Sigmoid colon (tissue), 4 donors: ENCODE data around the gene PRKAG3.
"Not testable (repeated sequence)": the region's sequence is repeated elsewhere in the genome, so short reads cannot be mapped to it uniquely, and the experiment has no call there.

Experiments
- POLR2A ChIP-seq, 2 donors: fragments of 450-650 bp; IDR thresholded peaks; one replicate each; pipeline ENCODE4 v1.6.1; 2016; ENCODE audit warnings: antibody characterized with exemption in 2 of 2, mild to moderate bottlenecking in 2 of 2, moderate library complexity in 2 of 2
- POLR2AphosphoS5 ChIP-seq, 4 donors: sonication (generic); formaldehyde crosslinking; IDR thresholded peaks; one replicate each; pipeline ENCODE4 v1.6.1; 2017; ENCODE audit warnings: antibody characterized with exemption in 4 of 4
- TF ChIP-seq, protein P1 (sequence below), 4 experiments: fragments of 450-650 bp in 3 of 4; fragments of 200-600 bp in 1 of 4; IDR thresholded peaks; one replicate each; pipeline ENCODE4 v1.5.1; 2016 to 2019; ENCODE audit warnings: antibody characterized with exemption in 4 of 4, mild to moderate bottlenecking in 3 of 4, moderate library complexity in 2 of 4

DNA sequence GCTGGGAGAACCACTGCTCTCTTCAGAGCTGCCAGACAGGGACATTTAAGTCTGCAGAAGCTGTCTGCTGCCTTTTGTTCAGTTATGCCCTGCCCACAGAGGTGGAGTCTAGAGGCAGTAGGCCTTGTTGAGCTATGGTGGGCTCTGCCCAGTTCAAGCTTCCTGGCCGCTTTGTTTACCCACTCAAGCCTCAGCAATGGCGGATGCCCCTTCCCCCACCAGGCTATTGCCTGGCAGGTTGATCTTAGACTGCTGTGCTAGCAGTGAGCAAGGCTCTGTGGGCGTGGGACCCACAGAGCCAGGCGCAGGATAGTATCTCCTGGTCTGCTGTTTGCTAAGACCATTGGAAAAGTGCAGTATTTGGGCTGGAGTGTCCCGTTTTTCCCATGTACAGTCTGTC is 58.8 kb downstream of the PRKAG3 start:
- TF ChIP-seq POLR2A, POLR2AphosphoS5 (IDR thresholded peaks at IDR 0.05): not testable (repeated sequence)
- TF ChIP-seq, protein P1, sequence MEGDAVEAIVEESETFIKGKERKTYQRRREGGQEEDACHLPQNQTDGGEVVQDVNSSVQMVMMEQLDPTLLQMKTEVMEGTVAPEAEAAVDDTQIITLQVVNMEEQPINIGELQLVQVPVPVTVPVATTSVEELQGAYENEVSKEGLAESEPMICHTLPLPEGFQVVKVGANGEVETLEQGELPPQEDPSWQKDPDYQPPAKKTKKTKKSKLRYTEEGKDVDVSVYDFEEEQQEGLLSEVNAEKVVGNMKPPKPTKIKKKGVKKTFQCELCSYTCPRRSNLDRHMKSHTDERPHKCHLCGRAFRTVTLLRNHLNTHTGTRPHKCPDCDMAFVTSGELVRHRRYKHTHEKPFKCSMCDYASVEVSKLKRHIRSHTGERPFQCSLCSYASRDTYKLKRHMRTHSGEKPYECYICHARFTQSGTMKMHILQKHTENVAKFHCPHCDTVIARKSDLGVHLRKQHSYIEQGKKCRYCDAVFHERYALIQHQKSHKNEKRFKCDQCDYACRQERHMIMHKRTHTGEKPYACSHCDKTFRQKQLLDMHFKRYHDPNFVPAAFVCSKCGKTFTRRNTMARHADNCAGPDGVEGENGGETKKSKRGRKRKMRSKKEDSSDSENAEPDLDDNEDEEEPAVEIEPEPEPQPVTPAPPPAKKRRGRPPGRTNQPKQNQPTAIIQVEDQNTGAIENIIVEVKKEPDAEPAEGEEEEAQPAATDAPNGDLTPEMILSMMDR (IDR thresholded peaks at IDR 0.05) = not testable (repeated sequence)
